Liver (tissue), 9 donors: Measurements from ENCODE around the gene HLCS. TPM values are rescaled to one million over a fixed set of nuclear protein-coding genes. Genes with fewer than 3 reads are reported as not detected.
"Not testable (repeated sequence)": the region's sequence is repeated elsewhere in the genome, so short reads cannot be mapped to it uniquely, and the experiment has no call there.

ENCODE experiments used
- DNase-seq: peaks from one replicate; pipeline ENCODE4 v3.0.0-alpha.2; 2017; ENCODE audit warnings: low spot score
- H3K27ac ChIP-seq, 2 donors: one replicate each; pipeline ENCODE4 v1.7.0; 2013; ENCODE audit warnings: inconsistent platforms in 2 of 2, low read length in 2 of 2, control low read depth in 1 of 2, low read depth in 1 of 2, mild to moderate bottlenecking in 1 of 2
- H3K27me3 ChIP-seq, 4 donors: one replicate each; pipeline versions ENCODE4 v1.6.1 to v1.7.0; 2013; ENCODE audit warnings: low read length in 3 of 4, inconsistent platforms in 1 of 4, mild to moderate bottlenecking in 1 of 4, moderate library complexity in 1 of 4; ENCODE audit not compliant: control insufficient read depth in 4 of 4, insufficient read depth in 4 of 4
- H3K36me3 ChIP-seq, 4 donors: one replicate each; pipeline versions ENCODE4 v1.6.1 to v1.7.0; 2013; ENCODE audit warnings: low read length in 3 of 4, mild to moderate bottlenecking in 3 of 4, low read depth in 1 of 4, moderate library complexity in 1 of 4; ENCODE audit not compliant: control insufficient read depth in 4 of 4, insufficient read depth in 3 of 4
- H3K4me1 ChIP-seq, 4 donors: one replicate each; pipeline versions ENCODE4 v1.6.1 to v1.7.0; 2013; ENCODE audit warnings: low read length in 3 of 4, mild to moderate bottlenecking in 3 of 4, moderate library complexity in 1 of 4; ENCODE audit not compliant: control insufficient read depth in 4 of 4, insufficient read depth in 4 of 4
- H3K4me3 ChIP-seq, 3 donors: one replicate each; pipeline versions ENCODE4 v1.6.1 to v1.7.0; 2013; ENCODE audit warnings: low read length in 3 of 3, control low read depth in 1 of 3, low read depth in 1 of 3, mild to moderate bottlenecking in 1 of 3
- H3K9ac ChIP-seq, 2 donors: one replicate each; pipeline ENCODE4 v1.7.0; 2013; ENCODE audit warnings: low read length in 2 of 2, mild to moderate bottlenecking in 2 of 2, moderate library complexity in 2 of 2, control low read depth in 1 of 2, low read depth in 1 of 2
- H3K9me3 ChIP-seq, 4 donors: one replicate each; pipeline versions ENCODE4 v1.6.1 to v1.7.0; 2013; ENCODE audit warnings: low read length in 3 of 4; ENCODE audit not compliant: control insufficient read depth in 4 of 4
- HNF4A ChIP-seq, 2 donors: conservative IDR thresholded peaks; 2 replicates each; pipeline ENCODE4 v1.6.1; 2016; ENCODE audit warnings: antibody characterized with exemption in 2 of 2, mild to moderate bottlenecking in 2 of 2
- HNF4G ChIP-seq: IDR thresholded peaks from 2 replicates; pipeline ENCODE4 v1.6.1; 2016; ENCODE audit warnings: antibody characterized with exemption
- JUND ChIP-seq, 2 donors: IDR thresholded peaks; 2 replicates each; pipeline ENCODE4 v1.6.1; 2016; ENCODE audit warnings: antibody characterized with exemption in 2 of 2
- RAD21 ChIP-seq, 2 donors: IDR thresholded peaks; 2 replicates each; pipeline ENCODE4 v1.6.1; 2016; ENCODE audit warnings: antibody characterized with exemption in 2 of 2, mild to moderate bottlenecking in 2 of 2
- YY1 ChIP-seq: IDR thresholded peaks from 2 replicates; pipeline ENCODE4 v1.6.1; 2016; ENCODE audit warnings: antibody characterized with exemption, mild to moderate bottlenecking
- WGBS: extraction: QIAGEN DNeasy Blood & Tissue Kit; methylation state at CpG from one replicate; pipeline ENCODE4 v1.1.7; 2013; 5-methylcytosine and 5-hydroxymethylcytosine counted together
- polyA plus RNA-seq, 2 donors: library from polyadenylated mRNA; stranded (reverse) in 1 of 2; unstranded in 1 of 2; fragments of 200-250 nt in 1 of 2; fragments of >200 nt in 1 of 2; fragmentation: Nextera tagmentation in 1 of 2; extraction: Ambion mirVana in 1 of 2; gene quantifications; one replicate each; pipeline versions ENCODE4 v1.2.1 to v1.2.3, GENCODE V29; 2013 to 2015
- total RNA-seq, 2 donors: library from RNA; depleted of rRNA; stranded (reverse); fragments of >200 nt; gene quantifications; one replicate each; pipeline ENCODE4 v1.2.3, GENCODE V29; 2014
- TF ChIP-seq, protein P1 (sequence below): fragments of 150-350 bp; IDR thresholded peaks from 2 replicates; pipeline ENCODE4 v1.5.1; 2017; ENCODE audit warnings: improper control_type of control experiment, low read depth, low read length; ENCODE audit not compliant: missing input control
- TF ChIP-seq, protein P2 (sequence below): IDR thresholded peaks from 2 replicates; pipeline ENCODE4 v1.6.1; 2016; ENCODE audit warnings: antibody characterized with exemption
- TF ChIP-seq, protein P3 (sequence below): IDR thresholded peaks from 2 replicates; pipeline ENCODE4 v1.6.1; 2016; ENCODE audit warnings: antibody characterized with exemption, mild to moderate bottlenecking
- donor health status: healthy.
- donor health status: healthy.
- donor health status: healthy.
- donor health status: healthy.
- donor health status: healthy.

HLCS gene
- total and polyA plus RNA-seq, 4 donors = 6.6 to 22.5 (median 8.3) TPM

DNA sequence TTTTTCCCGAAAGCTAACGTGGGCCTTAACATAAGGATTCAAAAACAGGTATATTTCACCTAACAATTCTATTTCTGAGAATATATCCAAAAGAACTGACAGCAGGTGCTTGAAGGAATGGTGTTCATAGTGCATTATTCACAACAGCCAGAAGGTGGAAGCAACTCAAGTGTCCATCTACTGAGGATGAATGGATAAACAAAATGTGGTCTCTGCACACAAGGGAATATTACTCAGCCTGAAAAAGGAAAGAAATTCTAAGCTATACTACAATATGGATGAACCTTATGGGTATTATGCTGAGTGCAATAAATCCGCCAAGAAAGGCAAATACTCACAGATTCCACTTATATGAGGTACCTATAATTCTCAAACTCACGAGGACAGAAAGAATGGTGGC lies 33.9 kb upstream of the HLCS start:
- no peaks in the 10 kb centered on the region for H3K36me3 ChIP-seq
- H3K27me3 ChIP-seq = no peaks in the 10 kb centered on the region
- H3K4me1 ChIP-seq = peaks cover 0 to 2% (median 0%) of the 10 kb centered on the region in 4 donors
- no peak overlapping the region for H3K4me3 ChIP-seq
- TF ChIP-seq, protein P1, sequence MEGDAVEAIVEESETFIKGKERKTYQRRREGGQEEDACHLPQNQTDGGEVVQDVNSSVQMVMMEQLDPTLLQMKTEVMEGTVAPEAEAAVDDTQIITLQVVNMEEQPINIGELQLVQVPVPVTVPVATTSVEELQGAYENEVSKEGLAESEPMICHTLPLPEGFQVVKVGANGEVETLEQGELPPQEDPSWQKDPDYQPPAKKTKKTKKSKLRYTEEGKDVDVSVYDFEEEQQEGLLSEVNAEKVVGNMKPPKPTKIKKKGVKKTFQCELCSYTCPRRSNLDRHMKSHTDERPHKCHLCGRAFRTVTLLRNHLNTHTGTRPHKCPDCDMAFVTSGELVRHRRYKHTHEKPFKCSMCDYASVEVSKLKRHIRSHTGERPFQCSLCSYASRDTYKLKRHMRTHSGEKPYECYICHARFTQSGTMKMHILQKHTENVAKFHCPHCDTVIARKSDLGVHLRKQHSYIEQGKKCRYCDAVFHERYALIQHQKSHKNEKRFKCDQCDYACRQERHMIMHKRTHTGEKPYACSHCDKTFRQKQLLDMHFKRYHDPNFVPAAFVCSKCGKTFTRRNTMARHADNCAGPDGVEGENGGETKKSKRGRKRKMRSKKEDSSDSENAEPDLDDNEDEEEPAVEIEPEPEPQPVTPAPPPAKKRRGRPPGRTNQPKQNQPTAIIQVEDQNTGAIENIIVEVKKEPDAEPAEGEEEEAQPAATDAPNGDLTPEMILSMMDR = no peak
- TF ChIP-seq RAD21 (IDR thresholded peaks at IDR 0.05) = peak in 1 of 2 donors; percentile 31
- 66% methylated on average over 4 of the region's 4 CpGs for WGBS
- no peak for DNase-seq
- H3K9ac ChIP-seq = no peak overlapping the region
- H3K9me3 ChIP-seq = no peaks in the 10 kb centered on the region
- H3K27ac ChIP-seq = no peak overlapping the region

DNA sequence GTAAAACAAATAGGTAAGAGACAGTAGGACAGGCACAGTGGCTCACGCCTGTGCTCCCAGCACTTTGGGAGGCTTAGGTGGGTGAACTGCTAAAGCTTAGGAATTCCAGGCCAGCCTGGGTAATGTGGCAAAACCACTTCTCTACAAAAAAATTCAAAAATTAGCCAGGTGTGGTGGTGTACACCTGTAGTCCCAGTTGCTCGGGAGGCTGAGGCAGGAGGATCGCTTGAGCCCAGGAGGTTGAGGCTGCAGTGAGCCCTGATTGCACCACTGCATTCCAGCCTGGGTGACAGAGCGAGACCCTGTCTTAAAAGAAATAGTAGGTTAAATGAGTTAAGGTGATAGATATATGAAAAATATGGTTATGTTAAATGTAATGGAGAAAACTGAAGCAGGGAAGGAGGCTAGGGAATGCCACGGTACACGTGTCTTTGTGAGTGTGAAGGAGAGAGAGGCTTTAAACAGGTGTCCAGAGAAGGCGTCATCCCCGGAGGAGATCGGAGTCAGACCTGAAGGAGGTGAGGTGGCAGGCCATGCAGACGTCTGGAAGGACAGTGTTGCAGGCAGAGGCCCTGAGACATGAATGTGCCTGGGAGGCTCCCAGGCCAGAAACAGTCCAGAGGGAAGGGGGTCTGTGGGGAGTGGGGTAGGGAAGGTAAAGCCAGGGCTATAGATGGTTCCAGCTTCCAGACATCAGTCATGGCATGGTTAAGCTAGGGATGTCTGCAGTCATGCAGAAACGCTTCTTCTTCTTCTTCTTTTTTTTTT lies 32.8 kb upstream of the HLCS start:
- Histone ChIP-seq H3K4me1 (peaks cover 0 to 2% (median 0%) of the 10 kb centered on the region in 4 donors), H3K9ac (no peak overlapping the region), H3K4me3 (no peak overlapping the region), H3K27ac (no peak overlapping the region), H3K9me3 (no peaks in the 10 kb centered on the region), H3K27me3 (peaks cover 0 to 2% (median 0%) of the 10 kb centered on the region in 4 donors), H3K36me3 (no peaks in the 10 kb centered on the region)
- no peak for DNase-seq
- TF ChIP-seq HNF4G (no peak), YY1 (no peak), RAD21 (IDR thresholded peaks at IDR 0.05) (no peak), HNF4A (conservative IDR thresholded peaks at IDR 0.05) (no peak), JUND (IDR thresholded peaks at IDR 0.05) (no peak)
- TF ChIP-seq, protein P2, sequence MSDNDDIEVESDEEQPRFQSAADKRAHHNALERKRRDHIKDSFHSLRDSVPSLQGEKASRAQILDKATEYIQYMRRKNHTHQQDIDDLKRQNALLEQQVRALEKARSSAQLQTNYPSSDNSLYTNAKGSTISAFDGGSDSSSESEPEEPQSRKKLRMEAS = no peak
- TF ChIP-seq, protein P3, sequence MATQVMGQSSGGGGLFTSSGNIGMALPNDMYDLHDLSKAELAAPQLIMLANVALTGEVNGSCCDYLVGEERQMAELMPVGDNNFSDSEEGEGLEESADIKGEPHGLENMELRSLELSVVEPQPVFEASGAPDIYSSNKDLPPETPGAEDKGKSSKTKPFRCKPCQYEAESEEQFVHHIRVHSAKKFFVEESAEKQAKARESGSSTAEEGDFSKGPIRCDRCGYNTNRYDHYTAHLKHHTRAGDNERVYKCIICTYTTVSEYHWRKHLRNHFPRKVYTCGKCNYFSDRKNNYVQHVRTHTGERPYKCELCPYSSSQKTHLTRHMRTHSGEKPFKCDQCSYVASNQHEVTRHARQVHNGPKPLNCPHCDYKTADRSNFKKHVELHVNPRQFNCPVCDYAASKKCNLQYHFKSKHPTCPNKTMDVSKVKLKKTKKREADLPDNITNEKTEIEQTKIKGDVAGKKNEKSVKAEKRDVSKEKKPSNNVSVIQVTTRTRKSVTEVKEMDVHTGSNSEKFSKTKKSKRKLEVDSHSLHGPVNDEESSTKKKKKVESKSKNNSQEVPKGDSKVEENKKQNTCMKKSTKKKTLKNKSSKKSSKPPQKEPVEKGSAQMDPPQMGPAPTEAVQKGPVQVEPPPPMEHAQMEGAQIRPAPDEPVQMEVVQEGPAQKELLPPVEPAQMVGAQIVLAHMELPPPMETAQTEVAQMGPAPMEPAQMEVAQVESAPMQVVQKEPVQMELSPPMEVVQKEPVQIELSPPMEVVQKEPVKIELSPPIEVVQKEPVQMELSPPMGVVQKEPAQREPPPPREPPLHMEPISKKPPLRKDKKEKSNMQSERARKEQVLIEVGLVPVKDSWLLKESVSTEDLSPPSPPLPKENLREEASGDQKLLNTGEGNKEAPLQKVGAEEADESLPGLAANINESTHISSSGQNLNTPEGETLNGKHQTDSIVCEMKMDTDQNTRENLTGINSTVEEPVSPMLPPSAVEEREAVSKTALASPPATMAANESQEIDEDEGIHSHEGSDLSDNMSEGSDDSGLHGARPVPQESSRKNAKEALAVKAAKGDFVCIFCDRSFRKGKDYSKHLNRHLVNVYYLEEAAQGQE = no peak
- 93% methylated on average over 11 of the region's 11 CpGs for WGBS

DNA sequence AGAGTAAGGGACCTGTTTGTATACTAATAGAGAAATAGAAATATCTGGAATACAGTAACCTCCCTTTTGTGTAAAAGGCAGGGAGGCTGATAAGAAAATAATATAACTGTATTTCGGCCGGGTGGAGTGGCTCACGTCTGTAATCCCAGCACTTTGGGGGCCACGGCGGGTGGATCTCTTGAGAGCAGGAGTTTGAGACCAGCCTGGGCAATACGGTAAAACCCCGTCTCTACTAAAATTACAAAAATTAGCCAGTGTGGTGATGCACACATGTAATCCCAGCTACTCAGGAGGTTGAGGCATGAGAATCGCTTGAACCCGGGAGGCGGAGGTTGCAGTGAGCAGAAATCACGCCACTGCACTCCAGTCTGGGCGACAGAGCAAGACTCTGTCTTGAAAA lies 28.8 kb upstream of the HLCS start:
- 95% methylated on average over 12 of the region's 12 CpGs for WGBS
- not testable (repeated sequence) for H3K4me3 ChIP-seq, H3K27me3 ChIP-seq, H3K4me1 ChIP-seq, H3K9ac ChIP-seq, H3K36me3 ChIP-seq, DNase-seq, H3K27ac ChIP-seq, H3K9me3 ChIP-seq
